ENCODE data around the gene PKP1.

- TF ChIP-seq CTCF (IDR thresholded peaks at IDR 0.05; ENCODE audit: low read length) (peak; percentile 72), EZH2 (optimal IDR thresholded peaks at IDR 0.05; ENCODE audit: low read depth, low read length) (no peak)
Measured at GRCh38 chr1:201309416-201309815, 26.1 kb downstream of the PKP1 start.

Data from MM.1S (cell line).